SJCRH30 (cell line): ENCODE data around the gene HERC2. TPM values are rescaled to one million over a fixed set of nuclear protein-coding genes. Genes with fewer than 3 reads are reported as not detected.

Source experiments
- DNase-seq, 2 experiments: peaks; one replicate each; pipeline ENCODE4 v3.0.0-alpha.2; 2015 to 2020
- H3K27ac ChIP-seq: fragments of 250-450 bp; sonication (Bioruptor Pico); 2 replicates; pipeline ENCODE4 v1.5.1; 2020; ENCODE audit warnings: mild to moderate bottlenecking, moderate library complexity
- H3K27me3 ChIP-seq: fragments of 250-450 bp; sonication (Bioruptor Pico); 2 replicates; pipeline ENCODE4 v1.5.1; 2020; ENCODE audit warnings: mild to moderate bottlenecking, moderate library complexity
- H3K36me3 ChIP-seq: fragments of 250-450 bp; sonication (Bioruptor Pico); 2 replicates; pipeline ENCODE4 v1.5.1; 2020; ENCODE audit warnings: mild to moderate bottlenecking, moderate library complexity
- H3K4me1 ChIP-seq: fragments of 250-450 bp; sonication (Bioruptor Pico); 2 replicates; pipeline ENCODE4 v1.5.1; 2020; ENCODE audit warnings: mild to moderate bottlenecking, moderate library complexity
- H3K4me3 ChIP-seq: fragments of 250-450 bp; sonication (Bioruptor Pico); 2 replicates; pipeline ENCODE4 v1.5.1; 2020; ENCODE audit warnings: mild to moderate bottlenecking, moderate library complexity
- H3K9me3 ChIP-seq: fragments of 250-450 bp; sonication (Bioruptor Pico); replicated peaks from 2 replicates; pipeline ENCODE4 v1.5.1; 2020; ENCODE audit warnings: mild to moderate bottlenecking, moderate library complexity
- total RNA-seq: library from RNA; depleted of rRNA; stranded (reverse); fragments of >200 nt; shearing (Covaris generic); gene quantifications from 2 replicates; pipeline ENCODE4 v1.2.3, GENCODE V29; 2014

Gene HERC2
- total RNA-seq, 1 experiment from 2014 or later = 41.2 TPM

- H3K27me3 ChIP-seq = no peaks in the 10 kb centered on the region
- no peak overlapping the region for H3K4me3 ChIP-seq
- H3K36me3 ChIP-seq = peaks cover 23% of the 10 kb centered on the region
- H3K9me3 ChIP-seq = no peaks in the 10 kb centered on the region
- DNase-seq = no peak
- no peak overlapping the region for H3K27ac ChIP-seq
- no peaks in the 10 kb centered on the region for H3K4me1 ChIP-seq
Measured at GRCh38 chr15:28114721-28115622, 207.0 kb downstream of the HERC2 start.

- no peak for DNase-seq
- H3K27ac ChIP-seq = no peak overlapping the region
- peaks cover 18% of the 10 kb centered on the region for H3K36me3 ChIP-seq
- H3K9me3 ChIP-seq = no peaks in the 10 kb centered on the region
- no peaks in the 10 kb centered on the region for H3K4me1 ChIP-seq
- H3K27me3 ChIP-seq = no peaks in the 10 kb centered on the region
- H3K4me3 ChIP-seq = no peak overlapping the region
Measured at GRCh38 chr15:28114114-28114455, 207.9 kb downstream of the HERC2 start.

GRCh38 chr15:28113394-28114113 is 208.4 kb downstream of the HERC2 start:
- H3K36me3 ChIP-seq = peaks cover 18% of the 10 kb centered on the region
- no peaks in the 10 kb centered on the region for H3K4me1 ChIP-seq
- no peak overlapping the region for H3K4me3 ChIP-seq
- H3K9me3 ChIP-seq = no peaks in the 10 kb centered on the region
- no peak overlapping the region for H3K27ac ChIP-seq
- no peaks in the 10 kb centered on the region for H3K27me3 ChIP-seq
- DNase-seq = no peak

- DNase-seq = no peak
- H3K9me3 ChIP-seq = no peaks in the 10 kb centered on the region
- no peaks in the 10 kb centered on the region for H3K27me3 ChIP-seq
- H3K4me3 ChIP-seq = no peak overlapping the region
- peaks cover 14% of the 10 kb centered on the region for H3K36me3 ChIP-seq
- H3K27ac ChIP-seq = no peak overlapping the region
- H3K4me1 ChIP-seq = no peaks in the 10 kb centered on the region
Measured at GRCh38 chr15:28112962-28113361, 209.0 kb downstream of the HERC2 start.

- Histone ChIP-seq H3K4me1 (no peaks in the 10 kb centered on the region), H3K36me3 (peaks cover 12% of the 10 kb centered on the region), H3K9me3 (no peaks in the 10 kb centered on the region), H3K27me3 (no peaks in the 10 kb centered on the region), H3K27ac (no peak overlapping the region), H3K4me3 (no peak overlapping the region)
- DNase-seq = no peak
Measured at GRCh38 chr15:28112101-28112760, 209.7 kb downstream of the HERC2 start.

- Histone ChIP-seq H3K9me3 (no peaks in the 10 kb centered on the region), H3K4me1 (no peaks in the 10 kb centered on the region), H3K27ac (no peak overlapping the region), H3K36me3 (peaks cover 12% of the 10 kb centered on the region), H3K4me3 (no peak overlapping the region), H3K27me3 (no peaks in the 10 kb centered on the region)
- DNase-seq = no peak
Measured at GRCh38 chr15:28111543-28111942, 210.4 kb downstream of the HERC2 start.

- Histone ChIP-seq H3K4me3 (no peak overlapping the region), H3K9me3 (no peaks in the 10 kb centered on the region), H3K4me1 (no peaks in the 10 kb centered on the region), H3K27ac (no peak overlapping the region), H3K36me3 (peaks cover 12% of the 10 kb centered on the region), H3K27me3 (no peaks in the 10 kb centered on the region)
- DNase-seq = no peak
Measured at GRCh38 chr15:28110481-28110881, 211.5 kb downstream of the HERC2 start.

GRCh38 chr15:28109626-28110455 is 212.1 kb downstream of the HERC2 start:
- no peak for DNase-seq
- peaks cover 12% of the 10 kb centered on the region for H3K36me3 ChIP-seq
- no peaks in the 10 kb centered on the region for H3K9me3 ChIP-seq
- no peaks in the 10 kb centered on the region for H3K4me1 ChIP-seq
- no peak overlapping the region for H3K27ac ChIP-seq
- no peak overlapping the region for H3K4me3 ChIP-seq
- no peaks in the 10 kb centered on the region for H3K27me3 ChIP-seq

GRCh38 chr15:28107904-28108275 is 214.1 kb downstream of the HERC2 start:
- DNase-seq = no peak
- H3K27me3 ChIP-seq = no peaks in the 10 kb centered on the region
- no peaks in the 10 kb centered on the region for H3K9me3 ChIP-seq
- peaks cover 6% of the 10 kb centered on the region; the same call in 1 of the 2 replicates for H3K36me3 ChIP-seq
- no peak overlapping the region for H3K27ac ChIP-seq
- H3K4me3 ChIP-seq = no peak overlapping the region
- H3K4me1 ChIP-seq = no peaks in the 10 kb centered on the region

GRCh38 chr15:28107111-28107903 is 214.7 kb downstream of the HERC2 start:
- no peak for DNase-seq

GRCh38 chr15:28106294-28107110 is 215.5 kb downstream of the HERC2 start:
- Histone ChIP-seq H3K27ac (no peak overlapping the region), H3K27me3 (no peaks in the 10 kb centered on the region), H3K36me3 (no peaks in the 10 kb centered on the region), H3K4me1 (no peaks in the 10 kb centered on the region), H3K4me3 (no peak overlapping the region), H3K9me3 (no peaks in the 10 kb centered on the region)
- DNase-seq = no peak

More at GRCh38 chr15:28107111-28107903, 214.7 kb downstream of the HERC2 start:
- no peaks in the 10 kb centered on the region for H3K27me3 ChIP-seq
- peaks cover 3% of the 10 kb centered on the region; the same call in 1 of the 2 replicates for H3K36me3 ChIP-seq
- no peaks in the 10 kb centered on the region for H3K9me3 ChIP-seq
- H3K4me3 ChIP-seq = no peak overlapping the region
- H3K27ac ChIP-seq = no peak overlapping the region
- H3K4me1 ChIP-seq = no peaks in the 10 kb centered on the region

GRCh38 chr15:28105793-28106192 is 216.2 kb downstream of the HERC2 start:
- no peak for DNase-seq
- no peaks in the 10 kb centered on the region for H3K27me3 ChIP-seq
- no peak overlapping the region for H3K4me3 ChIP-seq
- H3K9me3 ChIP-seq = no peaks in the 10 kb centered on the region
- no peaks in the 10 kb centered on the region for H3K4me1 ChIP-seq
- H3K36me3 ChIP-seq = no peaks in the 10 kb centered on the region
- no peak overlapping the region for H3K27ac ChIP-seq

GRCh38 chr15:28105224-28105791 is 216.7 kb downstream of the HERC2 start:
- Histone ChIP-seq H3K4me3 (no peak overlapping the region), H3K9me3 (no peaks in the 10 kb centered on the region)
- no peak for DNase-seq

More at GRCh38 chr15:28105224-28105791, 216.7 kb downstream of the HERC2 start:
- Histone ChIP-seq H3K27me3 (peaks cover 3% of the 10 kb centered on the region; the same call in 1 of the 2 replicates), H3K36me3 (no peaks in the 10 kb centered on the region), H3K27ac (no peak overlapping the region), H3K4me1 (no peaks in the 10 kb centered on the region)
